OCI-LY3 (cell line): ENCODE results near the gene RTKN.
A peak's percentile ranks its signal among the peaks of the same experiment; 100 is the strongest.
"Not testable (repeated sequence)": the region's sequence is repeated elsewhere in the genome, so short reads cannot be mapped to it uniquely, and the experiment has no call there.

Experiments used
- H2AFZ ChIP-seq: fragments of 200-600, 300-600 bp; shearing (Covaris generic); 2 replicates; pipeline ENCODE4 v1.6.0; 2014; ENCODE audit warnings: antibody characterized with exemption, low read depth, low read length
- H3K27ac ChIP-seq: fragments of 200-600, 300-600 bp; sonication (generic); 2 replicates; pipeline ENCODE4 v1.5.1; 2014; ENCODE audit warnings: mild to moderate bottlenecking, low read length, moderate library complexity, mixed read lengths
- H3K27me3 ChIP-seq: fragments of 200-600, 300-600 bp; sonication (generic); 2 replicates; pipeline ENCODE4 v1.6.1; 2014; ENCODE audit warnings: low read depth, low read length, mixed read lengths
- H3K36me3 ChIP-seq: fragments of 200-600, 300-600 bp; sonication (generic); replicated peaks from 2 replicates; pipeline ENCODE3; 2014; ENCODE audit warnings: low read depth, low read length, mixed read lengths
- H3K4me1 ChIP-seq: fragments of 300-600, 200-600 bp; sonication (generic); 2 replicates; pipeline ENCODE4 v1.6.1; 2014; ENCODE audit warnings: low read length, mixed read lengths
- H3K4me2 ChIP-seq: fragments of 200-600, 300-600 bp; sonication (generic); 2 replicates; pipeline ENCODE4 v1.6.1; 2014; ENCODE audit warnings: low read length, mixed read lengths
- H3K4me3 ChIP-seq: fragments of 300-600, 200-600 bp; sonication (generic); 2 replicates; pipeline ENCODE4 v1.5.1; 2014; ENCODE audit warnings: antibody characterized with exemption, mild to moderate bottlenecking, low read length, moderate library complexity
- H3K79me2 ChIP-seq: fragments of 300-600, 200-600 bp; shearing (Covaris generic); 2 replicates; pipeline ENCODE4 v1.6.1; 2014; ENCODE audit warnings: mild to moderate bottlenecking, low read length, mixed read lengths
- H3K9ac ChIP-seq: fragments of 300-600, 200-600 bp; shearing (Covaris generic); 2 replicates; pipeline ENCODE4 v1.6.0; 2014; ENCODE audit warnings: mild to moderate bottlenecking, low read length, moderate library complexity
- H3K9me3 ChIP-seq: fragments of 200-600, 300-600 bp; shearing (Covaris generic); 2 replicates; pipeline ENCODE4 v1.6.1; 2014; ENCODE audit warnings: low read length, mixed read lengths; ENCODE audit not compliant: insufficient read depth
- H4K20me1 ChIP-seq: fragments of 200-600, 300-600 bp; sonication (generic); 2 replicates; pipeline ENCODE4 v1.6.1; 2016; ENCODE audit warnings: low read length, mixed read lengths; ENCODE audit not compliant: insufficient read depth
- CTCF ChIP-seq: fragments of 200-600, 300-600 bp; sonication (generic); IDR thresholded peaks from 2 replicates; pipeline ENCODE4 v1.5.1; 2014; ENCODE audit warnings: antibody characterized with exemption, low read length, low read depth
- EZH2phosphoT487 ChIP-seq: fragments of 200-600 bp; shearing (Covaris generic); IDR thresholded peaks from 2 replicates; pipeline ENCODE4 v1.6.1; 2018; ENCODE audit warnings: antibody characterized with exemption, mixed run types, low read depth

RTKN gene

GRCh38 chr2:74447230-74447999 lies 5.7 kb upstream of the RTKN start:
- TF ChIP-seq CTCF, result no peak
- TF ChIP-seq EZH2phosphoT487, result no peak
- peaks cover 18% of the 10 kb centered on the region for H3K4me1 ChIP-seq
- H3K27ac ChIP-seq, result no peak overlapping the region
- no peaks in the 10 kb centered on the region for H3K79me2 ChIP-seq
- no peak overlapping the region for H3K9ac ChIP-seq
- no peak overlapping the region for H2AFZ ChIP-seq
- H3K4me3 ChIP-seq, result no peak overlapping the region
- H4K20me1 ChIP-seq, result no peaks in the 10 kb centered on the region
- no peak overlapping the region for H3K4me2 ChIP-seq
- no peaks in the 10 kb centered on the region for H3K36me3 ChIP-seq
- H3K9me3 ChIP-seq, result no peaks in the 10 kb centered on the region
- H3K27me3 ChIP-seq, result no peaks in the 10 kb centered on the region

GRCh38 chr2:74444498-74445318 lies 3.0 kb upstream of the RTKN start:
- H3K9me3 ChIP-seq, result no peaks in the 10 kb centered on the region
- H3K27me3 ChIP-seq, result no peaks in the 10 kb centered on the region
- TF ChIP-seq CTCF (no peak), EZH2phosphoT487 (no peak)
- H3K27ac ChIP-seq, result no peak overlapping the region
- H3K79me2 ChIP-seq, result no peaks in the 10 kb centered on the region
- H3K4me1 ChIP-seq, result peaks cover 28% of the 10 kb centered on the region
- H3K4me3 ChIP-seq, result peak overlapping the region; percentile 23
- H2AFZ ChIP-seq, result peak overlapping the region; percentile 17
- H4K20me1 ChIP-seq, result no peaks in the 10 kb centered on the region
- H3K9ac ChIP-seq, result peak overlapping the region; percentile 2; the same call in 1 of the 2 replicates
- peak overlapping the region; percentile 54 for H3K4me2 ChIP-seq
- no peaks in the 10 kb centered on the region for H3K36me3 ChIP-seq

- H3K27me3 ChIP-seq, H3K4me3 ChIP-seq, H3K27ac ChIP-seq, H3K36me3 ChIP-seq, H4K20me1 ChIP-seq, H3K79me2 ChIP-seq, H3K4me2 ChIP-seq, H3K9ac ChIP-seq, H2AFZ ChIP-seq, H3K9me3 ChIP-seq: not testable (repeated sequence)
- H3K4me1 ChIP-seq, result peaks cover 39% of the 10 kb centered on the region
Observed at GRCh38 chr2:74442483-74443297, 953 bp upstream of the RTKN start.

GRCh38 chr2:74441170-74441689 lies 507 bp downstream of the RTKN start:
- H3K4me2 ChIP-seq, result peak overlapping the region; percentile 94
- H3K36me3 ChIP-seq, result no peaks in the 10 kb centered on the region
- peaks cover 53% of the 10 kb centered on the region for H3K4me1 ChIP-seq
- no peak overlapping the region for H3K27ac ChIP-seq
- TF ChIP-seq EZH2phosphoT487, result no peak
- no peak for TF ChIP-seq CTCF
- no peaks in the 10 kb centered on the region for H4K20me1 ChIP-seq
- no peaks in the 10 kb centered on the region for H3K9me3 ChIP-seq
- no peaks in the 10 kb centered on the region for H3K79me2 ChIP-seq
- H3K4me3 ChIP-seq, result peak overlapping the region; percentile 82; the same call in 1 of the 2 replicates
- no peak overlapping the region for H3K9ac ChIP-seq
- H3K27me3 ChIP-seq, result no peaks in the 10 kb centered on the region
- H2AFZ ChIP-seq, result no peak overlapping the region
